NCI-H345 (cell line): ENCODE results near the gene ACTR1B.
"Not testable (repeated sequence)": the region's sequence is repeated elsewhere in the genome, so short reads cannot be mapped to it uniquely, and the experiment has no call there.

Source experiments
- DNase-seq: peaks from one replicate; lab custom pipeline; 2025; lab: John Stamatoyannopoulos, UW

The ACTR1B gene

GRCh38 chr2:97688062-97688827 lies 24.4 kb upstream of the ACTR1B start:
- no peak for DNase-seq

DNA sequence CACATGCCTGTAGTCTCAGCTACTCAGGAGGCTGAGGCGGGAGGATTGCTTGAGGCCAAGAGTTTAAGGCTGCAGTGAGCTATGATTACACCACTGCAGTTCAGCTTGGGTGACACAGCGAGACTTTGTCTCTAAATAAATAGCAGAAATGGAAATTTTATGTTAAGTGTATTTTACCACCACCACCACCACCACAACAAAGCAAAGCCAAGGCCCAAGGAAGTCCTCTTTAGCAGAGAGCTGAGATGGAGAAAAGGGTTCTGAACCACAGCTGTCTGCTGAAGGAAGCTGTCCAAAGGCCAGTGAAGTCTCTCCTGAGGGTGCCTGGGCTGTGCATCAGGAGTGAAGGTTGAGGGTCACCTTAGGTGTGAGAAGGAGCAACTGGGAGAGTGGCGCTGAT lies 23.4 kb upstream of the ACTR1B start:
- DNase-seq: not testable (repeated sequence)

DNA sequence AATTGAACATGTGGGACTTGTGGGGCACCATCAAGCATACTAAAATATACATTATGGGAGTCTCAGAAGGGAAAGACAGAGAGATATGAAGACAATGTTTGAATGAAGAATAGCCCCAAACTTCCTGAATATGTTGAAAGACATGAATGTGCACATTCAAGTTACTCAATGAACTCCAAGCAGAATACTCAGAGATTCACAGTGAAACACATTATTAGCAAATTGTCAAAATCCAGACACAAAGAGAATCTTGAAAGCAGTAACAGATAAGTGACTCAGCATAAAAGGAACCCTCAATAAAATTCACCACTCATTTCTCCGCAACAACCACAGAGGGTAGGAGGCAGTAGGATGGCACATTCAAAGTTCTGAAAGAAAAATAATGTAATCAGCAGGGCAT lies 14.5 kb upstream of the ACTR1B start:
- no peak for DNase-seq

DNA sequence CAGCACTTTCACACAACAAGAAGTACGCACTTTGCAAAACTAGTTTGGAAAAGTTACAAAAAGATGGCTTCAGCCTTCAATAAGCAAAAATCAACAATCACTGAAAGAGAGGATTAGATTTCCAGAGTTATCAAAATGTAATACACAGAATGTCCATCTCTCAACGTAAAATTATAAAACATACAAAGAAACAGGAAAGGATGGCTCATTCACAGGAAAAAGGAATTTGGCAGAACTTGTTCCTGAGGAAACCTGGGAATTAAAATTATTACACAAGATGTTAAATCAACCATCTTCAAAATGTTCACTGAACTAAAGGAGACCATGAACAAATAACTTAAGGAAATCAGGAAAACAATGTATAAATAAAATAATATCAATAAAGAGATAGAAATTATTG lies 13.6 kb upstream of the ACTR1B start:
- no peak for DNase-seq

- DNase-seq: no peak
These were observed 12.8 kb upstream of the ACTR1B start for GRCh38 chr2:97676620-97677019.

- peak; percentile 88 for DNase-seq
These were observed 11.7 kb upstream of the ACTR1B start for GRCh38 chr2:97675430-97676113.

- DNase-seq: no peak
These were observed 10.1 kb upstream of the ACTR1B start for GRCh38 chr2:97673915-97674283.

DNA sequence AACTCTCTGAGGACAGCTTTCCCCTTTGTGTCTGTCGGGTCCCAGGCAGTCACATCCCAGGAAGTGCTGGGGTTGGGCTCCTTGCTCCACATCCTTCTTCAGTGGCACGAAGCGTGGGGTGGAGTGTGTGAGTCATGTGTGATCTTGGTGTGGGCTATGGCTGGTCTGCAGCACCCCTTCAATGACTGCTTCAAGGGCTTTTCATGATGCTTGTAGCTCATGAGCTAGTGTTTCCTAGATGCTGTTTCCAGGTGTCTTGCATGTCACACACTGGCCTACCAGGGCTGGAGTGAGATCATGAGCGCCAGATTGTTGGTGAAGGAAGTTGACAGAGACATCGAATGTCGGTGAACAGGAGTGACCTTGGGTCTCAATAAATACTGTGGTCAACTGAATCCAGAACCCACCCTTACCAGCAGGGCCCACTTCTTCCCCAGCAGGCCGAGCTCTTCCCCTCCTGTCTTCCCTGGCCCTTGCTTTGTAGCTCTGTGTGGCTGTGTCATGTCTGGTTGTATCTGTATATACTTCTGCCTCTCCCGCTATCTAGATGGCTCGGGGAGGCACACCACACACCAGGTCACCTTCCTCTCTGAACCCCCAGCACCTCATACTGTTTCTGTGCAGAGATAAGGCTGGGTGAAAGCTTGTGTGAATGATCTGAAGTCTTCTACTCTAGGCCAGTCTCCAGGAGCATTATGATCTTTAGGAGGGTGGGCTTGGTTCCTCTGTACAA lies 9.5 kb upstream of the ACTR1B start:
- no peak for DNase-seq

DNA sequence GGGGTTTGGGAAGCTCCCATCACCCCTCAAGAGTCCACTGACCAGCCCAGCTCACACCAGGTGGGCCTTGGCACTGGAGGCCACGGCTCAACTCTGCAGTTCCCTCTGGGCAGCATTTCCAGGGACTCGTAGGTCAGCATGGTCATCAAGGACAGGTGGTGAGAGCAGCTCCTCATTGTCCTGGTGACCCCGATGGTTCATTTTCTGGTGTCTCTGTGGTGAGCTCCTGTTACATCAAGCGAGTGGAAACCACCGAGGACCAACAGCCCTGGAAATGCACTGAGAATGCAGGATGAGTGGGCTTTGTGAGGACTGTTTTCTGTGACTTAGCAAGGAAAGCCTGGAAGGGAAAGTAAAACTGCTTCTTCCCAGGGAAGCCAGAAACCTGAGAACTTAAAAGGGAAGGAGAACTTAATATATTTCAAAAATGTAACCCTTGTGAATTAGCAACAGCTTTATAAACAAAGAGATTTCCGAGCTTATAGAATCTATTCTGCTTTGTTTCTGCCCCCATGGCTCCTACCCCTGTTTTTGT lies 8.8 kb upstream of the ACTR1B start:
- DNase-seq: not testable (repeated sequence)

DNA sequence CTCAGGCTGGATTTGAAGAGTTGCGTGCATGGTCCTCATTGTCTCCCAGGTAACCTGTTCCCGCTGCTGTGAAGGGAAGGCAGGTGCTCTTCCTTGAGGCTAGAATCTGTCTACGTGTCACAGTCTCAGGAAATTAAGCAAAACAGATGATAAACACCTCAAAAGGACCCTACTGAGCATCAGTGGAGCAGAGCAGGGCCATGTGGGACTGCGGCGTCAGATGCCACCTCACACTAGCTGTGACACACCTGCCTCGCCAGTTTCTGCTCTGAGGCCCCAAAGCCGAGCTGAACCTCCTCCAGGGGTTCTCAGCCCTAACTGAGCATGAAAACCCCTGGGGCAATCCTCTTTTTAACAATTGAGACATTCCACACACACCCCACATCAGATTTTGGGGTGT lies 7.7 kb upstream of the ACTR1B start:
- DNase-seq: no peak

- DNase-seq: no peak
These were observed 6.6 kb upstream of the ACTR1B start for GRCh38 chr2:97670471-97670870.

- DNase-seq: no peak
These were observed 5.6 kb upstream of the ACTR1B start, which contains the start of gene C2orf92 for GRCh38 chr2:97669448-97669847. C2orf92 (plus strand) TSS chr2:97669713; CDS start chr2:97669789, 76 bp downstream.

GRCh38 chr2:97664636-97664970 lies 759 bp upstream of the ACTR1B start:
- no peak for DNase-seq

GRCh38 chr2:97663626-97663961 lies 250 bp downstream of the ACTR1B start:
- DNase-seq: no peak

DNA sequence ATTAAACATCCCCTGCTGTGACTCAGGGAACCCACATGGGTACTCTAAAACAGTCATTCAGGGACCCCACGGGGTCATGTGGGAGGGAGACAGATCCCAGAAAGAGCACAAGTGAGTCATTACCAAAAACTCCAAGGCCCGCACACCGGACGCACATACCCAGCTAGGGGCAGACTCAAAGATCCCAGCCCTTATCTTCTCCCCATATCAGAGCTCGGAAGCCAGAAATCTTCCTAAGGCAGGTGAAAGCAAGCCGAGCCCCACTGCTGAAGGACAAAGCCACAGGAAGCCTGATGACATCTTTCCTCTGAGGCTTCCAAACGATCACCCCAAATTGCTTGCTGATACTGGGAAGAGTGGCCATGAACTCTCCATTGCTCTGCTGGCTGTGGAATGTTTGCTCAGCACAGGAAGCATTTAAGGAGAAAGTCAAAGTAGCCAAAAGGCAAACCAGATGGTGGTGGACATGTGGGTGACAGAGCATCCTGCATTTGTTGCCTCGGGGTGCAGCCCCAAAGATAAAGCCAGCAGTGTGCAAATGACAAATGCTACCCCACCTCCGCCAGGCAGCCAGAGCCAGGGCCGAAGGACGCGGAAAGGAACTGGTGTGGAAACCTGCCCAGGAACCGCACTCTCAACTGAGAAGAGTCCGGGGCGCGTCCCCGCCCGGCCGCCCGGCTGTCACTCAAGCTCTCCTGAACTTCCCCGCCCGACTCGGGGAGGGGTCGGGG lies 784 bp downstream of the ACTR1B start:
- DNase-seq: peak; percentile 69

- DNase-seq: no peak
These were observed 1.4 kb downstream of the ACTR1B start for GRCh38 chr2:97662386-97662894.

DNA sequence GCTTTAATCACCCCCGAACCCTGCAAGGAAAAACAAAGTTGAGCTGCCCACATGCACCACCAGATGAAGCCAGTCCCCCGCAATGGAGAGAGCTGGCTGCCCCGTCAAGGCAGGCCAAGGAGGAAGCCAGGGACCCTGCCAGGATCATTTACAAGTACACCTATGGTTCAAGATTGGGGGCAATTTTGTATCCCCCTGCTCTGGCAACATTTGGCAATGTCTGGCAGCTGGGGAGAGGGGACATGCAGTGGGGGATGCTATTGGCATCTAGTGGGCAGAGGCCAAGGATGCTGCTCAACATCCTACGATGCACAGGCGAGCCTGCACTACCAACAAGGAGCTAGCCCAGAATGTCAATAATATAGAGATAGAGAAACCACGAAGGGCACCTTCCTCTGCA lies 1.9 kb downstream of the ACTR1B start:
- no peak for DNase-seq

DNA sequence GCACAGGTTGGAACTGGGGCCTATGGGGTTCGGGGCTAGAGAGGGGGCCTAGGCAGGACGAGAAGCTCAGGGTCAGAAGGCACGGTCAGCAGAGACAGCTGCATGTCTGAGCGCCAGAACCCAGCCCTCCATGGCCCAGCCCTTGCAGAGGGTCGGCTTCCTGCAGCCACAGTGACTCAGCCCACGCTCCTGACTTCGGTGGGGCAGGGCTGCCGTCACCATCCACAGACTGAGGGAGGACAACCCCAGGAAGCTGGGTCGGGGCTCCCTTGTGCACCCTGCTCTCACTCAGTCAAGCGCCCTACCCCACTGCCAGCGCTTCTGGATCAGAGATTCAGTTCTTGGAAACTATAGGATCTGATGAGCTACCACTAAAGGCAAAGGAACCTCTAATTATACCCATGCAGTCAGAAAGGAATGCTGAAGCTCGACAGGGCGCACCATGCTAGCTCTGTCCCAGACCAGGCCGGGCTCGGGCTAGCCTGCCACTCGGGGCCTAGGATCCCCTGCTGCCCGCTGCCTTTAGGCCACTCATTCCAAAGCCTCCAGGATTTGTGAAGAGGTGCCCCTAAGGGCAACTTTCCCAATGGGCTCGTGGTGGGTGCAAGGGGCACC lies 3.0 kb downstream of the ACTR1B start:
- no peak for DNase-seq

DNA sequence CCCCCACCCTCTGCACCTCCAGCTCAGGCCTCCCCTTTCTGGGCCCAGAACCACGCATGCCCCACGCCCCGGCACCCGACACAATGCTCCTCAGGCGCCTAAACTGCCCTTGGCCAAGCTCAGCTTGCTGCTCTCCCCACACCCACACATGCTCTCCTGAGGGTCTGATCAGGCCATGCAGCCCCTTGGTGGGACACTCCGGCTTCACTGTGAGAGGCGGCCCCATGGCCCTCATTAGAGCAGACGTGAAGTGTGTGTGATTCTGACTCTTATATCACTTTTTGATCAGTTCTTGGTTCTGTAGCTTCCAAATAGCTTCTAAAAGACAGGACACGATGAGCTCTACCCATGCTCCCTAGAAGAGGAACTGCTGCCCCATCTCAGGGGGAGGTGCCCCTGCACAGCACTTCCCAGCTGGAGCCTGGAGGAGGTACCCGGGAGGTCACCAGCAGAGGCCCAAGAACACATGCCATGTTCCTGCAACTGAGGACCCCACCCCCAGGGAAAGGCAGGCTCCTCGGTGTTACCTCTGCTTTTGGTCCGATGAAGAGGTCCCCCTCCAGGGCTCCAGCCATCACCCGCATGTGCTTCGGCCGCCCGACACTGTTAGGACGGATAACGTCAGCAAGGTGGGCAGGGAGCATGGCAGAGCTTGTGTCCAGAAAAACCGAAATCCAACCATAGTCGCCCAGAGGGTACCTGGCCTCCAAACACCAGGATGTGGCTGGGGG lies 3.6 kb downstream of the ACTR1B start:
- DNase-seq: no peak

GRCh38 chr2:97659256-97660043 lies 4.4 kb downstream of the ACTR1B start:
- DNase-seq: no peak
